Measurements from ENCODE around the gene USP17L20. TPM values are rescaled to one million over a fixed set of nuclear protein-coding genes. Genes with fewer than 3 reads are reported as not detected.
A peak's percentile ranks its signal among the peaks of the same experiment; 100 is the strongest.
"Not testable (repeated sequence)": the region's sequence is repeated elsewhere in the genome, so short reads cannot be mapped to it uniquely, and the experiment has no call there.

USP17L20 gene
- total RNA-seq, 1 experiment from 2014 or later: not detected

DNA sequence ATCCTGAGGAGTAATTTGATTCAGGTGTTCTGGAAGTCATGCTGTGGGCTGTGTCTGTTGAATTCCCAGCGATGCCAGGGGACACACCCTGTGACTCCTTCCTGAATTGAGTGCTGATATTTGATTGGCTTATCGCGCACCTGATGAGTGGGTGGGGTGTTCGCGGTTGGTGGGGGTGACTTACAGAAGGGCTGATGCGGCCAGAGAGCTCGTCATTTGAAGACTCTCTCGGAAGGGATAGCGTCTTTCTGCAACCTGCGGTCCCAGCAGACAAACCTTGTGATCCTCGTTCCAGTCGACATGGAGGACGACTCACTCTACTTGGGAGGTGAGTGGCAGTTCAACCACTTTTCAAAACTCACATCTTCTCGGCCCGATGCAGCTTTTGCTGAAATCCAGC, 23.8 kb upstream of the USP17L20 start, which contains the start of gene USP17L15:
TSS of gene USP17L15 (plus strand) at position 301 of the 400 bp plus-strand sequence. CDS start at position 301, 0 bp downstream.
- H3K27me3 ChIP-seq (replicated peaks; ENCODE audit: insufficient read depth, low read depth, low read length, poor library complexity); BruUV-seq (replicated peaks); H3K9me3 ChIP-seq (ENCODE audit: low read depth, low read length, poor library complexity, severe bottlenecking); CTCF ChIA-PET; H3K27ac ChIP-seq (ENCODE audit: low read depth, low read length, poor library complexity, severe bottlenecking); H3K4me3 ChIP-seq (ENCODE audit: low read depth, low read length, poor library complexity, severe bottlenecking); H3K4me1 ChIP-seq (ENCODE audit: insufficient read depth, low read length, poor library complexity, severe bottlenecking); H3K36me3 ChIP-seq (ENCODE audit: insufficient read depth, low read length, poor library complexity, severe bottlenecking); DNase-seq (ENCODE audit: low spot score); POLR2A ChIA-PET (ENCODE audit: low non-redundant PET); intact Hi-C loops (cut with micrococcal nuclease; ENCODE audit: unreplicated experiment): not testable (repeated sequence)

GRCh38 chr4:9238461-9238860, 19.5 kb upstream of the USP17L20 start:
- intact Hi-C loops (cut with micrococcal nuclease; ENCODE audit: unreplicated experiment); H3K4me1 ChIP-seq (ENCODE audit: insufficient read depth, low read length, poor library complexity, severe bottlenecking); CTCF ChIA-PET; POLR2A ChIA-PET (ENCODE audit: low non-redundant PET); BruUV-seq (replicated peaks); H3K27ac ChIP-seq (ENCODE audit: low read depth, low read length, poor library complexity, severe bottlenecking); H3K9me3 ChIP-seq (ENCODE audit: low read depth, low read length, poor library complexity, severe bottlenecking); H3K36me3 ChIP-seq (ENCODE audit: insufficient read depth, low read length, poor library complexity, severe bottlenecking); H3K27me3 ChIP-seq (replicated peaks; ENCODE audit: insufficient read depth, low read depth, low read length, poor library complexity); H3K4me3 ChIP-seq (ENCODE audit: low read depth, low read length, poor library complexity, severe bottlenecking): not testable (repeated sequence)
- peak; percentile 0 for DNase-seq (ENCODE audit: low spot score)

DNA sequence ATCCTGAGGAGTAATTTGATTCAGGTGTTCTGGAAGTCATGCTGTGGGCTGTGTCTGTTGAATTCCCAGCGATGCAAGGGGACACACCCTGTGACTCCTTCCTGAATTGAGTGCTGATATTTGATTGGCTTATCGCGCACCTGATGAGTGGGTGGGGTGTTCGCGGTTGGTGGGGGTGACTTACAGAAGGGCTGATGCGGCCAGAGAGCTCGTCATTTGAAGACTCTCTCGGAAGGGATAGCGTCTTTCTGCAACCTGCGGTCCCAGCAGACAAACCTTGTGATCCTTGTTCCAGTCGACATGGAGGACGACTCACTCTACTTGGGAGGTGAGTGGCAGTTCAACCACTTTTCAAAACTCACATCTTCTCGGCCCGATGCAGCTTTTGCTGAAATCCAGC, 14.3 kb upstream of the USP17L20 start, which contains the start of gene USP17L17:
TSS of gene USP17L17 (plus strand) at position 301 of the 400 bp plus-strand sequence. CDS start at position 301, 0 bp downstream.
- POLR2A ChIA-PET (ENCODE audit: low non-redundant PET); H3K4me3 ChIP-seq (ENCODE audit: low read depth, low read length, poor library complexity, severe bottlenecking); intact Hi-C loops (cut with micrococcal nuclease; ENCODE audit: unreplicated experiment): not testable (repeated sequence)

DNA sequence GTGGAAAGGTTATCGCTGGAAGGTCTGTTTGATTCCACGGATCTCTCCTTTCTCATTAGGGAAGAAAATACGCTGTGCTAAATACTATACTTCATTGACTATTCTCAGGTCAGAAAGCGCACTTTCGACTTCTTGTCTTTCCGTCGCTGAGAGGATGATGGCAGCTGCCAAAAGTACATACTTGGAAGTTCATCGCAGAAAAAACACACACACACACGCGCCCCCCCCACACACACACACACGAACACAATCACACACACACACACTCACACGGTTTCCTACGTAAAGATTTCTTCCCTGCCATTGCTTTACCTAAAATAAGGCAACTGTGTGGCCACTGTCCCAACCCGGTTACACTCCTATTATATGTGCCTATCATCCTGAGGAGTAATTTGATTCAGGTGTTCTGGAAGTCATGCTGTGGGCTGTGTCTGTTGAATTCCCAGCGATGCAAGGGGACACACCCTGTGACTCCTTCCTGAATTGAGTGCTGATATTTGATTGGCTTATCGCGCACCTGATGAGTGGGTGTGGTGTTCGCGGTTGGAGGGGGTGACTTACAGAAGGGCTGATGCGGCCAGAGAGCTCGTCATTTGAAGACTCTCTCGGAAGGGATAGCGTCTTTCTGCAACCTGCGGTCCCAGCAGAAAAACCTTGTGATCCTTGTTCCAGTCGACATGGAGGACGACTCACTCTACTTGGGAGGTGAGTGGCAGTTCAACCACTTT, 9.8 kb upstream of the USP17L20 start, which contains the start of gene USP17L18:
TSS of gene USP17L18 (plus strand) at position 678 of the 728 bp plus-strand sequence. CDS start at position 678, 0 bp downstream.
- BruUV-seq (replicated peaks); H3K4me3 ChIP-seq (ENCODE audit: low read depth, low read length, poor library complexity, severe bottlenecking); H3K36me3 ChIP-seq (ENCODE audit: insufficient read depth, low read length, poor library complexity, severe bottlenecking); H3K27ac ChIP-seq (ENCODE audit: low read depth, low read length, poor library complexity, severe bottlenecking); intact Hi-C loops (cut with micrococcal nuclease; ENCODE audit: unreplicated experiment); H3K9me3 ChIP-seq (ENCODE audit: low read depth, low read length, poor library complexity, severe bottlenecking); H3K4me1 ChIP-seq (ENCODE audit: insufficient read depth, low read length, poor library complexity, severe bottlenecking); POLR2A ChIA-PET (ENCODE audit: low non-redundant PET); CTCF ChIA-PET; H3K27me3 ChIP-seq (replicated peaks; ENCODE audit: insufficient read depth, low read depth, low read length, poor library complexity): not testable (repeated sequence)
- peak; percentile 7 for DNase-seq (ENCODE audit: low spot score)

More for the DNA sequence above, 14.3 kb upstream of the USP17L20 start, which contains the start of gene USP17L17:
- H3K27me3 ChIP-seq (replicated peaks; ENCODE audit: insufficient read depth, low read depth, low read length, poor library complexity); H3K27ac ChIP-seq (ENCODE audit: low read depth, low read length, poor library complexity, severe bottlenecking); DNase-seq (ENCODE audit: low spot score); H3K36me3 ChIP-seq (ENCODE audit: insufficient read depth, low read length, poor library complexity, severe bottlenecking); CTCF ChIA-PET; H3K9me3 ChIP-seq (ENCODE audit: low read depth, low read length, poor library complexity, severe bottlenecking); H3K4me1 ChIP-seq (ENCODE audit: insufficient read depth, low read length, poor library complexity, severe bottlenecking); BruUV-seq (replicated peaks): not testable (repeated sequence)

DNA sequence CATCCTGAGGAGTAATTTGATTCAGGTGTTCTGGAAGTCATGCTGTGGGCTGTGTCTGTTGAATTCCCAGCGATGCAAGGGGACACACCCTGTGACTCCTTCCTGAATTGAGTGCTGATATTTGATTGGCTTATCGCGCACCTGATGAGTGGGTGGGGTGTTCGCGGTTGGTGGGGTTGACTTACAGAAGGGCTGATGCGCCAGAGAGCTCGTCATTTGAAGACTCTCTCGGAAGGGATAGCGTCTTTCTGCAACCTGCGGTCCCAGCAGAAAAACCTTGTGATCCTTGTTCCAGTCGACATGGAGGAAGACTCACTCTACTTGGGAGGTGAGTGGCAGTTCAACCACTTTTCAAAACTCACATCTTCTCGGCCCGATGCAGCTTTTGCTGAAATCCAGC, 4.8 kb upstream of the USP17L20 start, which contains the start of gene USP17L19:
TSS of gene USP17L19 (plus strand) at position 301 of the 400 bp plus-strand sequence. CDS start at position 301, 0 bp downstream.
- H3K27ac ChIP-seq (ENCODE audit: low read depth, low read length, poor library complexity, severe bottlenecking); POLR2A ChIA-PET (ENCODE audit: low non-redundant PET); H3K9me3 ChIP-seq (ENCODE audit: low read depth, low read length, poor library complexity, severe bottlenecking); H3K36me3 ChIP-seq (ENCODE audit: insufficient read depth, low read length, poor library complexity, severe bottlenecking); H3K27me3 ChIP-seq (replicated peaks; ENCODE audit: insufficient read depth, low read depth, low read length, poor library complexity); H3K4me3 ChIP-seq (ENCODE audit: low read depth, low read length, poor library complexity, severe bottlenecking); intact Hi-C loops (cut with micrococcal nuclease; ENCODE audit: unreplicated experiment); H3K4me1 ChIP-seq (ENCODE audit: insufficient read depth, low read length, poor library complexity, severe bottlenecking); CTCF ChIA-PET; DNase-seq (ENCODE audit: low spot score); BruUV-seq (replicated peaks): not testable (repeated sequence)

GRCh38 chr4:9262572-9262971, 4.6 kb downstream of the USP17L20 start, which contains the start of gene USP17L21:
TSS of gene USP17L21 (plus strand) at chr4:9262872. CDS start at chr4:9262872, 0 bp downstream.
- intact Hi-C loops (cut with micrococcal nuclease; ENCODE audit: unreplicated experiment); CTCF ChIA-PET; POLR2A ChIA-PET (ENCODE audit: low non-redundant PET); H3K9me3 ChIP-seq (ENCODE audit: low read depth, low read length, poor library complexity, severe bottlenecking); H3K4me3 ChIP-seq (ENCODE audit: low read depth, low read length, poor library complexity, severe bottlenecking); H3K36me3 ChIP-seq (ENCODE audit: insufficient read depth, low read length, poor library complexity, severe bottlenecking); H3K4me1 ChIP-seq (ENCODE audit: insufficient read depth, low read length, poor library complexity, severe bottlenecking); DNase-seq (ENCODE audit: low spot score); H3K27me3 ChIP-seq (replicated peaks; ENCODE audit: insufficient read depth, low read depth, low read length, poor library complexity); H3K27ac ChIP-seq (ENCODE audit: low read depth, low read length, poor library complexity, severe bottlenecking); BruUV-seq (replicated peaks): not testable (repeated sequence)

- H3K27me3 ChIP-seq (replicated peaks; ENCODE audit: insufficient read depth, low read depth, low read length, poor library complexity); intact Hi-C loops (cut with micrococcal nuclease; ENCODE audit: unreplicated experiment); DNase-seq (ENCODE audit: low spot score); H3K4me1 ChIP-seq (ENCODE audit: insufficient read depth, low read length, poor library complexity, severe bottlenecking); H3K4me3 ChIP-seq (ENCODE audit: low read depth, low read length, poor library complexity, severe bottlenecking); H3K27ac ChIP-seq (ENCODE audit: low read depth, low read length, poor library complexity, severe bottlenecking); BruUV-seq (replicated peaks); H3K9me3 ChIP-seq (ENCODE audit: low read depth, low read length, poor library complexity, severe bottlenecking); H3K36me3 ChIP-seq (ENCODE audit: insufficient read depth, low read length, poor library complexity, severe bottlenecking); POLR2A ChIA-PET (ENCODE audit: low non-redundant PET); CTCF ChIA-PET: not testable (repeated sequence)
Observed at GRCh38 chr4:9267319-9267718, 9.4 kb downstream of the USP17L20 start, which contains the start of gene USP17L22. TSS of gene USP17L22 (plus strand) at chr4:9267619. CDS start at chr4:9267619, 0 bp downstream.
